HL-60 (cell line): ENCODE measurements around the gene SNX9.

ENCODE experiments used
- DNase-seq, 2 experiments: peaks; one replicate each; pipeline ENCODE4 v3.0.0-alpha.2; 2010 to 2020; ENCODE audit warnings: low read depth in 1 of 2, low spot score in 1 of 2
- H3K27ac ChIP-seq: fragments of 250-450 bp; sonication (Bioruptor Pico); replicated peaks from 2 replicates; pipeline ENCODE4 v1.5.1; 2020; ENCODE audit warnings: mild to moderate bottlenecking, moderate library complexity
- H3K27me3 ChIP-seq: fragments of 250-450 bp; sonication (Bioruptor Pico); 2 replicates; pipeline ENCODE4 v1.5.1; 2021; ENCODE audit warnings: mild to moderate bottlenecking, moderate library complexity; ENCODE audit not compliant: insufficient read depth, poor library complexity, severe bottlenecking
- H3K4me3 ChIP-seq: replicated peaks from 2 replicates; pipeline ENCODE4 v1.5.1; 2011; ENCODE audit warnings: mild to moderate bottlenecking, control low read depth, low read length; ENCODE audit not compliant: insufficient read depth
- GABPA ChIP-seq: IDR thresholded peaks from 2 replicates; pipeline ENCODE4 v1.6.1; 2012; ENCODE audit warnings: low read depth
- POLR2AphosphoS5 ChIP-seq: IDR thresholded peaks from 2 replicates; pipeline ENCODE4 v1.6.1; 2012; ENCODE audit warnings: low read depth
- SPI1 ChIP-seq: IDR thresholded peaks from 2 replicates; pipeline ENCODE4 v1.6.1; 2012; ENCODE audit warnings: low read depth, mild to moderate bottlenecking, borderline replicate concordance
- TF ChIP-seq, protein P1 (sequence below): IDR thresholded peaks from 2 replicates; pipeline ENCODE4 v1.6.1; 2012; ENCODE audit warnings: low read depth; ENCODE audit not compliant: insufficient replicate concordance
- TF ChIP-seq, protein P2 (sequence below): IDR thresholded peaks from one replicate; pipeline ENCODE4 v1.5.1; 2011; ENCODE audit warnings: low read length, control low read depth, inconsistent platforms; ENCODE audit not compliant: insufficient read depth

Gene SNX9

DNA sequence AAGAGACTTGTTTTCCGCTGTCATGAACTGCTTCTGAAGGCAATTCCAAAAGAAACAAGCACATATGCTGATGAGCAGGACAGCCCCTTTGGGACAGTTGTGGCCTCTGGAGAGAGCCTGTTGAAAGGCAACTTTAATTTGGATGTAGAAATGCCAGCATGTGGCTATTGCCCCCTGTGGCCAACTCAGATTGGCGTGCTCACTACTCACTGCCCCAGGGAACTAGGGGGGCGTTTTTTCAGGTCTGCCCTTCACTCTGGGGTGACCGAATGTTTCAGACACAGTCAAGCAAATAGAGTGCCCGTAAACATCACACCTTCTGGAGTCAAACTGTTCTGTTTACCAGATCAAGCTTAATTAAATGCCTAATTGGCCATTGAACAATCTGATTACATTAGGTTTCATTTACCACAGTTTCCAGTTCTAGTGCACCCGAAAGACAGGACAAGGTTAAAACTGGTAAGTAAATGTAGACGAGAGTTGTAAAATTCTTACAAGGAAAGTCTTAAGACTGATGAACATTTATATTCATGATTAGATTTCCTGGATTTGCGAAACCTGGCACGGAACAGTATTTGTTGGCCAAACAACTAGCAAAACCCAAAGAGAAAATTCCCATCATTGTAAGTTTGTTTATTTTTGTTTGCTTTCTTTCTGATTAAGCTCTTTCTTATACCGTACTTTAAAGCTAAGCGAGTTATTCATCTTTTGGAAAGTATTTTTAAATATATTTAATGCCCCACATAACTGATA is 82.7 kb downstream of the SNX9 start:
- TF ChIP-seq, protein P1, sequence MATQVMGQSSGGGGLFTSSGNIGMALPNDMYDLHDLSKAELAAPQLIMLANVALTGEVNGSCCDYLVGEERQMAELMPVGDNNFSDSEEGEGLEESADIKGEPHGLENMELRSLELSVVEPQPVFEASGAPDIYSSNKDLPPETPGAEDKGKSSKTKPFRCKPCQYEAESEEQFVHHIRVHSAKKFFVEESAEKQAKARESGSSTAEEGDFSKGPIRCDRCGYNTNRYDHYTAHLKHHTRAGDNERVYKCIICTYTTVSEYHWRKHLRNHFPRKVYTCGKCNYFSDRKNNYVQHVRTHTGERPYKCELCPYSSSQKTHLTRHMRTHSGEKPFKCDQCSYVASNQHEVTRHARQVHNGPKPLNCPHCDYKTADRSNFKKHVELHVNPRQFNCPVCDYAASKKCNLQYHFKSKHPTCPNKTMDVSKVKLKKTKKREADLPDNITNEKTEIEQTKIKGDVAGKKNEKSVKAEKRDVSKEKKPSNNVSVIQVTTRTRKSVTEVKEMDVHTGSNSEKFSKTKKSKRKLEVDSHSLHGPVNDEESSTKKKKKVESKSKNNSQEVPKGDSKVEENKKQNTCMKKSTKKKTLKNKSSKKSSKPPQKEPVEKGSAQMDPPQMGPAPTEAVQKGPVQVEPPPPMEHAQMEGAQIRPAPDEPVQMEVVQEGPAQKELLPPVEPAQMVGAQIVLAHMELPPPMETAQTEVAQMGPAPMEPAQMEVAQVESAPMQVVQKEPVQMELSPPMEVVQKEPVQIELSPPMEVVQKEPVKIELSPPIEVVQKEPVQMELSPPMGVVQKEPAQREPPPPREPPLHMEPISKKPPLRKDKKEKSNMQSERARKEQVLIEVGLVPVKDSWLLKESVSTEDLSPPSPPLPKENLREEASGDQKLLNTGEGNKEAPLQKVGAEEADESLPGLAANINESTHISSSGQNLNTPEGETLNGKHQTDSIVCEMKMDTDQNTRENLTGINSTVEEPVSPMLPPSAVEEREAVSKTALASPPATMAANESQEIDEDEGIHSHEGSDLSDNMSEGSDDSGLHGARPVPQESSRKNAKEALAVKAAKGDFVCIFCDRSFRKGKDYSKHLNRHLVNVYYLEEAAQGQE = no peak
- TF ChIP-seq, protein P2, sequence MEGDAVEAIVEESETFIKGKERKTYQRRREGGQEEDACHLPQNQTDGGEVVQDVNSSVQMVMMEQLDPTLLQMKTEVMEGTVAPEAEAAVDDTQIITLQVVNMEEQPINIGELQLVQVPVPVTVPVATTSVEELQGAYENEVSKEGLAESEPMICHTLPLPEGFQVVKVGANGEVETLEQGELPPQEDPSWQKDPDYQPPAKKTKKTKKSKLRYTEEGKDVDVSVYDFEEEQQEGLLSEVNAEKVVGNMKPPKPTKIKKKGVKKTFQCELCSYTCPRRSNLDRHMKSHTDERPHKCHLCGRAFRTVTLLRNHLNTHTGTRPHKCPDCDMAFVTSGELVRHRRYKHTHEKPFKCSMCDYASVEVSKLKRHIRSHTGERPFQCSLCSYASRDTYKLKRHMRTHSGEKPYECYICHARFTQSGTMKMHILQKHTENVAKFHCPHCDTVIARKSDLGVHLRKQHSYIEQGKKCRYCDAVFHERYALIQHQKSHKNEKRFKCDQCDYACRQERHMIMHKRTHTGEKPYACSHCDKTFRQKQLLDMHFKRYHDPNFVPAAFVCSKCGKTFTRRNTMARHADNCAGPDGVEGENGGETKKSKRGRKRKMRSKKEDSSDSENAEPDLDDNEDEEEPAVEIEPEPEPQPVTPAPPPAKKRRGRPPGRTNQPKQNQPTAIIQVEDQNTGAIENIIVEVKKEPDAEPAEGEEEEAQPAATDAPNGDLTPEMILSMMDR = no peak
- TF ChIP-seq SPI1 (no peak), POLR2AphosphoS5 (no peak), GABPA (no peak)
- DNase-seq = no peak
- H3K27ac ChIP-seq = no peak overlapping the region

DNA sequence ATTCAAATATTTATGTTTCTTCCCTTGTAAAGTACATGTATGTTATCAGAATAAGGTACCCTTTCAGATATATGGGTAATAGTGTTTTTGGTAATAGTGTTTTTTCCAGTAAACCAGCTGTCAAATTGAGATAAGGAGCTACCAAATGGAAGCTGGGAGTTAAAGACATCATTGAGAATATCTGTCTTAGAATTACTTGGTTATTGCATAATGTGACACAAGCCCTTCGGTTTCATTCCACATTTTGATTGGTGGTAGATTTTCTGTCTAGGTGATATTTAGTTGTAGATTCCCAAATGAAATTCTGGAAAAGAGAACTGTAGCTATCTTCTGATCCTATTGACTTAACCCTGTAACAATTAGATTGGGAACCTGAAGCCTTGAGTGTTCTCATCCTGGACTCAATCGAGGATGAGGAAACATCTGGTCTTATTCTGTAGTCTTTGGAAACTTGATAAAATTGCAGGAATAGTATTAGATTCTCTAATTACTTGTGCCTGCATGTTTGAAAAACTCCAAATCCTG is 83.6 kb downstream of the SNX9 start:
- no peak for TF ChIP-seq POLR2AphosphoS5
- no peak for TF ChIP-seq GABPA
- TF ChIP-seq, protein P1 = no peak
- no peak for TF ChIP-seq SPI1
- TF ChIP-seq, protein P2 = no peak
- Histone ChIP-seq H3K27me3 (no peaks in the 10 kb centered on the region), H3K4me3 (no peak overlapping the region), H3K27ac (no peak overlapping the region)
- DNase-seq = no peak

More for the DNA sequence above, 82.7 kb downstream of the SNX9 start:
- Histone ChIP-seq H3K27me3 (no peaks in the 10 kb centered on the region), H3K4me3 (no peak overlapping the region)

DNA sequence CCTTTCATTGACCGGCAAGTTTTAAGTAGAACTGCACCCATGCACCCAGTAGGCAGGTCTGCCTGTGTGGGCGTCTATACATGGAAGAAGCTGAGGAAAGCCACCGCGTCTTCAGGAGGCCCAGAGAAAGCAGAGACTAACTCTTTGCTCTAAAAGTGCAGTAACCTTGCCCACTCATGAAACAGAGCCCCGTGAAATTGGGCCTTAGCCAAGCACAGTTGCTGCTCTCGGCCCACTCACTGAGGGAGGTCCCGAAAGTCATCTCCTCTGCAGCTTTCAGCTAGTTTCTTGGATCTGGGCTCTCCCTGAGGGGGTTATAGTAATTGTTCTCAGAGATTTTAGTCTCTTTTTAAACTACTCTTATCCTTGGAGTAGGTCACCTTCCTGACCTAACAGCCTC is 84.6 kb downstream of the SNX9 start:
- no peak for DNase-seq
- H3K4me3 ChIP-seq = no peak overlapping the region
- no peaks in the 10 kb centered on the region for H3K27me3 ChIP-seq
- no peak overlapping the region for H3K27ac ChIP-seq
- TF ChIP-seq SPI1 (no peak), GABPA (no peak), POLR2AphosphoS5 (no peak)
- TF ChIP-seq, protein P1 = no peak
- TF ChIP-seq, protein P2 = no peak
